ENCODE measurements around the gene KDM4C. TPM values are rescaled to one million over a fixed set of nuclear protein-coding genes. Genes with fewer than 3 reads are reported as not detected.

Gene KDM4C
- total and polyA plus RNA-seq, 8 donors = 6.7 to 129 (median 79.9) TPM

DNA sequence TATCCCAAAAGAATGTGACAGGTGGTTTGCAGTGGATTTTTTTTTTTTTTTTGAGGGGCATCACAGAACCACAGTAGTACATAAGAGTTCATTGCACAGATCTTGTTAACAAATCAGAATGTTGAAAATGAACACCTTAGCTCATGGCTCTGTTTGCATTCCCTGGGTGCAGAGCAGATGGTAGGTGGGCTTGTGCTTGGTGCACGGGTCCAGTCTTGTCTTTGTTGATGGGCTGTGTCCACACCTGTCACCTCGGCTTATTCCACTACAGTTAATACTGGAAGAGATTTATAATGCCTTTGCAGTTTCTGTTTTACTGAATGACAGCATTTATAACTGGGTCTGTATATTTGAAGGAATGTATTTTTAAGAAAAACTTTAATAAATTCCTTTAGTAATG is 146.6 kb downstream of the KDM4C start:
- no peak overlapping the region for H3K27ac ChIP-seq
- no peaks in the 10 kb centered on the region for H3K27me3 ChIP-seq
- no peaks in the 10 kb centered on the region for H3K9me3 ChIP-seq
- DNase-seq = no peak
- H3K4me3 ChIP-seq = no peak overlapping the region
- intact Hi-C loops (cut with DNase I; ENCODE audit: low total_unique reads) = no loop called here
- H3K36me3 ChIP-seq = peaks cover 0 to 5% (median 4%) of the 10 kb centered on the region in 4 donors
- TF ChIP-seq, protein P1, sequence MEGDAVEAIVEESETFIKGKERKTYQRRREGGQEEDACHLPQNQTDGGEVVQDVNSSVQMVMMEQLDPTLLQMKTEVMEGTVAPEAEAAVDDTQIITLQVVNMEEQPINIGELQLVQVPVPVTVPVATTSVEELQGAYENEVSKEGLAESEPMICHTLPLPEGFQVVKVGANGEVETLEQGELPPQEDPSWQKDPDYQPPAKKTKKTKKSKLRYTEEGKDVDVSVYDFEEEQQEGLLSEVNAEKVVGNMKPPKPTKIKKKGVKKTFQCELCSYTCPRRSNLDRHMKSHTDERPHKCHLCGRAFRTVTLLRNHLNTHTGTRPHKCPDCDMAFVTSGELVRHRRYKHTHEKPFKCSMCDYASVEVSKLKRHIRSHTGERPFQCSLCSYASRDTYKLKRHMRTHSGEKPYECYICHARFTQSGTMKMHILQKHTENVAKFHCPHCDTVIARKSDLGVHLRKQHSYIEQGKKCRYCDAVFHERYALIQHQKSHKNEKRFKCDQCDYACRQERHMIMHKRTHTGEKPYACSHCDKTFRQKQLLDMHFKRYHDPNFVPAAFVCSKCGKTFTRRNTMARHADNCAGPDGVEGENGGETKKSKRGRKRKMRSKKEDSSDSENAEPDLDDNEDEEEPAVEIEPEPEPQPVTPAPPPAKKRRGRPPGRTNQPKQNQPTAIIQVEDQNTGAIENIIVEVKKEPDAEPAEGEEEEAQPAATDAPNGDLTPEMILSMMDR (IDR thresholded peaks at IDR 0.05) = no peak
- no peak for TF ChIP-seq POLR2A (IDR thresholded peaks at IDR 0.05)
- no peak for TF ChIP-seq EP300 (IDR thresholded peaks at IDR 0.05)
- TF ChIP-seq POLR2AphosphoS5 (IDR thresholded peaks at IDR 0.05) = no peak
- peaks cover 0 to 13% (median 0%) of the 10 kb centered on the region in 4 donors for H3K4me1 ChIP-seq
- WGBS, 5 donors = 81 to 93% (median 88%) methylated on average over 2 of the region's 2 CpGs

- Histone ChIP-seq H3K27me3 (no peaks in the 10 kb centered on the region), H3K4me3 (no peak overlapping the region), H3K4me1 (peaks cover 4 to 8% (median 5%) of the 10 kb centered on the region in 4 donors), H3K27ac (no peak overlapping the region), H3K9me3 (no peaks in the 10 kb centered on the region), H3K36me3 (peaks cover 0 to 5% (median 2%) of the 10 kb centered on the region in 4 donors)
- 76 to 80% (median 78%) methylated on average over 6 of the region's 6 CpGs for WGBS, 5 donors
- TF ChIP-seq, protein P1 (IDR thresholded peaks at IDR 0.05) = no peak
- TF ChIP-seq EP300 (IDR thresholded peaks at IDR 0.05) (no peak), POLR2AphosphoS5 (IDR thresholded peaks at IDR 0.05) (no peak), POLR2A (IDR thresholded peaks at IDR 0.05) (no peak)
- intact Hi-C loops (cut with DNase I; ENCODE audit: low total_unique reads) = no loop called here
- no peak for DNase-seq
Observed at GRCh38 chr9:6905850-6906375, 148.1 kb downstream of the KDM4C start.

GRCh38 chr9:6907772-6908381 is 150.1 kb downstream of the KDM4C start:
- H3K4me1 ChIP-seq = peaks cover 0 to 17% (median 4%) of the 10 kb centered on the region in 4 donors
- peak in 1 of 2 donors; percentile 65 for DNase-seq
- TF ChIP-seq, protein P1 (IDR thresholded peaks at IDR 0.05) = peak in 4 of 7 experiments; percentile 13 to 62 (median 40)
- TF ChIP-seq POLR2A (IDR thresholded peaks at IDR 0.05) = no peak
- WGBS, 5 donors = 60 to 75% (median 62%) methylated on average over 4 of the region's 4 CpGs
- intact Hi-C loops (cut with DNase I; ENCODE audit: low total_unique reads) = no loop called here
- no peak overlapping the region for H3K4me3 ChIP-seq
- no peak overlapping the region for H3K27ac ChIP-seq
- peaks cover 0 to 5% (median 0%) of the 10 kb centered on the region in 4 donors for H3K36me3 ChIP-seq
- no peaks in the 10 kb centered on the region for H3K9me3 ChIP-seq
- no peaks in the 10 kb centered on the region for H3K27me3 ChIP-seq

DNA sequence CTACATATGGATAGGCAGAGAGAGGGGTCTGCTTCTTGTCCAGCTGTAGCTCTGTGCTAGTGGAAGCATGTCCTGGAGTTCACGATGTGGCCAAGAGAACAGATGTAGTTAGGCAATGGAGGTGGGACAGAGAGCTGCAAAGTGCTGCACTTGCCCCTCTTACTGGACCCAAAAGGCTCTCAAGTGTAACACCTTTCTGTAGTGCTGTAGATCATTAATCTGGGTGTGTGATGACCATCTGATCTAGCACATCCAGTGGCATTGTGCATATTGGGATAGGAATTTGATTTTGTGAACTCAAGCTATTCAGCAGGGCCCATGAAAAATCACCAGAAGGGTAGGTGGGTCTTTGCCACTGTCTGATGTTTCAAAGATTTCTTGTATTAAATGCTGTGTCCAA is 151.4 kb downstream of the KDM4C start:
- H3K27ac ChIP-seq = no peak overlapping the region
- no peaks in the 10 kb centered on the region for H3K27me3 ChIP-seq
- no peak for DNase-seq
- peaks cover 0 to 5% (median 0%) of the 10 kb centered on the region in 4 donors for H3K36me3 ChIP-seq
- no peaks in the 10 kb centered on the region for H3K9me3 ChIP-seq
- H3K4me3 ChIP-seq = no peak overlapping the region
- 61 to 90% (median 73%) methylated on average over 1 of the region's 1 CpG for WGBS, 5 donors
- intact Hi-C loops (cut with DNase I; ENCODE audit: low total_unique reads) = no loop called here
- H3K4me1 ChIP-seq = peaks cover 0 to 17% (median 4%) of the 10 kb centered on the region in 4 donors
- TF ChIP-seq EP300 (IDR thresholded peaks at IDR 0.05) (no peak), POLR2AphosphoS5 (IDR thresholded peaks at IDR 0.05) (no peak), POLR2A (IDR thresholded peaks at IDR 0.05) (no peak)
- TF ChIP-seq, protein P1 (IDR thresholded peaks at IDR 0.05) = no peak
